ENCODE data around the gene ZNF70.

GRCh38 chr22:23754980-23755636, 4.2 kb upstream of the ZNF70 start:
- TF ChIP-seq, protein P1, sequence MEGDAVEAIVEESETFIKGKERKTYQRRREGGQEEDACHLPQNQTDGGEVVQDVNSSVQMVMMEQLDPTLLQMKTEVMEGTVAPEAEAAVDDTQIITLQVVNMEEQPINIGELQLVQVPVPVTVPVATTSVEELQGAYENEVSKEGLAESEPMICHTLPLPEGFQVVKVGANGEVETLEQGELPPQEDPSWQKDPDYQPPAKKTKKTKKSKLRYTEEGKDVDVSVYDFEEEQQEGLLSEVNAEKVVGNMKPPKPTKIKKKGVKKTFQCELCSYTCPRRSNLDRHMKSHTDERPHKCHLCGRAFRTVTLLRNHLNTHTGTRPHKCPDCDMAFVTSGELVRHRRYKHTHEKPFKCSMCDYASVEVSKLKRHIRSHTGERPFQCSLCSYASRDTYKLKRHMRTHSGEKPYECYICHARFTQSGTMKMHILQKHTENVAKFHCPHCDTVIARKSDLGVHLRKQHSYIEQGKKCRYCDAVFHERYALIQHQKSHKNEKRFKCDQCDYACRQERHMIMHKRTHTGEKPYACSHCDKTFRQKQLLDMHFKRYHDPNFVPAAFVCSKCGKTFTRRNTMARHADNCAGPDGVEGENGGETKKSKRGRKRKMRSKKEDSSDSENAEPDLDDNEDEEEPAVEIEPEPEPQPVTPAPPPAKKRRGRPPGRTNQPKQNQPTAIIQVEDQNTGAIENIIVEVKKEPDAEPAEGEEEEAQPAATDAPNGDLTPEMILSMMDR (IDR thresholded peaks at IDR 0.05 in 2 of 3, conservative IDR thresholded peaks at IDR 0.05 in 1 of 3; ENCODE audit: borderline replicate concordance in 1 of 3, insufficient read depth in 1 of 3, low read depth in 2 of 3, low read length in 2 of 3) = no peak
- TF ChIP-seq EZH2phosphoT487 (IDR thresholded peaks at IDR 0.05; ENCODE audit: borderline replicate concordance) (no peak), MAX (IDR thresholded peaks at IDR 0.05) (no peak), YY1 (IDR thresholded peaks at IDR 0.05; ENCODE audit: extremely low read depth, insufficient replicate concordance, low read depth, low read length) (no peak), EGR1 (IDR thresholded peaks at IDR 0.05; ENCODE audit: low read depth) (no peak), REST (IDR thresholded peaks at IDR 0.05; ENCODE audit: low read depth) (no peak), TCF7L2 (IDR thresholded peaks at IDR 0.05; ENCODE audit: borderline replicate concordance, extremely low read depth, insufficient read depth, insufficient read length) (no peak), POLR2A (IDR thresholded peaks at IDR 0.05; ENCODE audit: borderline replicate concordance, extremely low read depth, insufficient read depth, insufficient read length) (no peak), CEBPB (IDR thresholded peaks at IDR 0.05; ENCODE audit: low read depth) (no peak)
- TF ChIP-seq, protein P2, sequence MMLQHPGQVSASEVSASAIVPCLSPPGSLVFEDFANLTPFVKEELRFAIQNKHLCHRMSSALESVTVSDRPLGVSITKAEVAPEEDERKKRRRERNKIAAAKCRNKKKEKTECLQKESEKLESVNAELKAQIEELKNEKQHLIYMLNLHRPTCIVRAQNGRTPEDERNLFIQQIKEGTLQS (IDR thresholded peaks at IDR 0.05) = no peak
